HG03342 (cell line): ENCODE measurements around the gene CNTN4.
A peak's percentile ranks its signal among the peaks of the same experiment; 100 is the strongest.

Source experiments
- ATAC-seq: cut with Tn5 transposase; IDR thresholded peaks from one replicate; pipeline ENCODE4 v1.9.1; 2021; ENCODE audit warnings: mild to moderate bottlenecking, moderate library complexity; ENCODE audit not compliant: unreplicated experiment

The CNTN4 gene

GRCh38 chr3:3081381-3082233, 982.9 kb downstream of the CNTN4 start:
- peak; percentile 33 for ATAC-seq

- peak; percentile 78 for ATAC-seq
These were observed 983.7 kb downstream of the CNTN4 start for GRCh38 chr3:3082234-3082924.

- no peak for ATAC-seq
These were observed 986.2 kb downstream of the CNTN4 start for GRCh38 chr3:3084890-3085289.

DNA sequence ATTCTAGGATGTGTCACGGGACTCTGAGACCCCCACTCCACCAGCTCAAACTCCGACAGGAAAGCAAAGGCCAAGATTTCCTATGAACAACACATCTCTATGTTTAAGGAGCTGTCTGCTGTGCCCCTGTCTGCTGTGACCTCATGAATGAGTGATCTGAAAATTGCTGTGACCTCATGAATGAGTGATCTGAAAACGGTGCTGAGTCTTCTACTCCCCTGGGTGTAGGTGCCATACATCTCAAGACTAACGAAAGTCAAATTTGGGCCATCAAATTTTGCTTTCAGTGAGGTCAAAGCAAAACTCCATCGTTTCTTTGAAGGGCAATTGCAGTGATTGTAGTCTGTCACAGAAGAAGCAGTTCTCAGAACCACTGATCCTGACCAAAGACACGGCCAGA, 987.1 kb downstream of the CNTN4 start:
- no peak for ATAC-seq

- no peak for ATAC-seq
These were observed 987.6 kb downstream of the CNTN4 start for GRCh38 chr3:3086239-3086638.

- no peak for ATAC-seq
These were observed 988.6 kb downstream of the CNTN4 start for GRCh38 chr3:3087279-3087678.

- ATAC-seq = no peak
These were observed 989.2 kb downstream of the CNTN4 start for GRCh38 chr3:3087716-3088465.

DNA sequence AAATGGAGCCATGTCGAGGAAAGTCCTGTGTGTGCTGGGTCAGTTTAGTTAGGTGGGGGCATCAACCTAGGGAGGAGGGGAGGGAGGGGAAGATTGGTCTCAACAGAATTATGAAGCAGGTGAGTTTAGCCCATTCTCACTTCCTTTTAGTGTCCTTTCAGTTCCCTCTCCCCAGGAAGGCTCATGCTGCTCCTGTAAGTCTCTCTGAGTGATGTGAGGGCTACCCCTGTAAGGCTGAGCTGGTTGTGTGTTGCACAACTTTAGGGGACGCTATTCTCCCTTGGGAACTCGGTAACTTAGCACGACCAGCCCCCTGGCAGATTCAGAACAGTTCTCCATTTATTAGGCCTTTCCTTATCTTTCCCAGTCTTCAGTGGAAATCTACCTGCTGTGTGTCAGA, 990.4 kb downstream of the CNTN4 start:
- peak; percentile 98 for ATAC-seq

- no peak for ATAC-seq
These were observed 999.3 kb downstream of the CNTN4 start for GRCh38 chr3:3097958-3098357.

DNA sequence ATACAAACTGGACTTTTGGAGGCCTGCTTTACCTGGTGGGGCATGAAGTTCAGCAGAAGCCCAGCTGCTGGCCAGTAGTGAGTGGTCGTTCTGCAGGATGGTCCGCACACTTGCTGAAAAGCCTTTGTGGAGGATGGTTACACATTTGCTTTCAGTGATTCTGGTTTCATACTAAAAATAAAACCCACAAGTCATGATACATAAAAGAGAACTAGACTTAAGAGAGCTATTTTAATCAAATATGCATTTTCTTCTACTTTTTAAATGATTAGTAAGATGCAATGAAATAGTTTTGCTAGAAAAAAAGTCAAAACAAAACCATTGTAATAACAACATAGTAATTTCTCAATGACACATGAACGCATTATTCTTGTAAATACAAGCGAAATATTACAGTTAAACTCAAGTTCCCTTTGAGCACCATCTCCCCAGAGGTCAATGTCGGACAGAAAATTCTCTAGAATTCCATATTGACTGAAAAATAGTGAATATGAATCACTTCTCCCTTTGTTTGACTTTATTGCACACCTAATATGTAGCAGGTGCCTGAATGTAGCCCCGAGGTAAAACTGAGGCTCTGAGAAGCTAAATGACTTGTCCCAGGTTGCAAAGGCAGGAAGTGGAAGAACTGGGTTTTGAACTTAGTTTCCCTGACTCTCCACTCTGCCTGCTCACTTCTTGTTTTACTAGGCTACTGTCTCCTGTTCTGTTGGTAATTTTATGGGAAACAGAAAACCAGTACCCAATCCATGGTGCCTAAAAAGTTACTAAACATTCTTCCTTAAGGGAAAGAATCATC, 1003.2 kb downstream of the CNTN4 start:
- ATAC-seq = peak; percentile 48

DNA sequence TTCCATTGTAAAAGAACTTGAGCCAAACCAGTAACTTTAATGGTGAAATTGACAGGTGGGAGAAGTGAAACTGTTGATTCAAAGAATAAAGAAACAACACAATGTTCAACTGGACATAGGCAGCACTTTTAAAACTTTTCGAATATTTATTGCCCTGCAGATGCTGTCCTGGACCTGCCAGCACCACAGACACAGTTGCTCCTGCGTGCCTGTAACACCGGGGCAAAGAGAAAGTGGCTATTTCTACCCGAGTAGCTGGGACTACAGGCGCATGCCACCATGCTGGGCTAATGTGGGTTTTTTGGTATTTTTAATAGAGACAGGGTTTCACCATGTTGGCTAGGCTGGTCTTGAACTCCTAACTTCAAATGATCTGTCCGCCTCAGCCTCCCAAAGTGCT, 1004.1 kb downstream of the CNTN4 start:
- no peak for ATAC-seq

GRCh38 chr3:3105246-3105645, 1006.6 kb downstream of the CNTN4 start:
- ATAC-seq = no peak

GRCh38 chr3:3105815-3106214, 1007.1 kb downstream of the CNTN4 start:
- no peak for ATAC-seq

DNA sequence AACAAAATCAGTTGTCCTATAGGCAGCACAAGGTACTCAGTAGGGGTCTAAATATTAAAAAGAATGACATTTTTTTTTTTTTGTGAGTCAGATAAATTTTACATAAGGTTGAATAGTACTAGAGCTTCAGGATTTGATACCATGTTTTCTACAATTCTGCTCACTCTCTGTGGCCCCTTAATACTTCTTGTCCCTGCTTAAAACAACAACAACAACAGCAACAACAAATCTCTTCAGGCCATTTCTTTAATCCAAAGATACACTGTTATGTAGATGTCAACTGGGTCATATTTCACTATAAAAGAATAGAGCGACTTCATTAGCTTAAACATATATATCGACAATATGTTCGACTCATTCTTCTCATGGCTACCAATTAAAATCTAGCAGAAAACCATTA, 1008.5 kb downstream of the CNTN4 start:
- ATAC-seq = no peak
